ENCODE results near the gene CFAP58.

GRCh38 chr10:104318810-104319741 lies 34.6 kb upstream of the CFAP58 start:
- no peak for TF ChIP-seq EZH2 (IDR thresholded peaks at IDR 0.05; ENCODE audit: borderline replicate concordance, low read depth, low read length, severe bottlenecking)
- no peak for TF ChIP-seq CTCF (IDR thresholded peaks at IDR 0.05; ENCODE audit: extremely low read depth in 1 of 2, insufficient read depth in 1 of 2, low read depth in 1 of 2, low read length in 2 of 2)
- no peak for TF ChIP-seq POLR2A (IDR thresholded peaks at IDR 0.05; ENCODE audit: low read depth, low read length)
- no peak for TF ChIP-seq POLR2AphosphoS5 (IDR thresholded peaks at IDR 0.05; ENCODE audit: insufficient read depth, low read depth, low read length)
- no peak for TF ChIP-seq FOS (IDR thresholded peaks at IDR 0.05; ENCODE audit: borderline replicate concordance, insufficient read depth, low read length)
